Measurements from ENCODE around the gene KSR2.

The KSR2 gene

GRCh38 chr12:117427211-117427610 is 541.6 kb downstream of the KSR2 start:
- H3K4me1 ChIP-seq (ENCODE audit: low read length), result no peaks in the 10 kb centered on the region
- H3K27ac ChIP-seq (ENCODE audit: low read length), result no peak overlapping the region
- H3K36me3 ChIP-seq (replicated peaks; ENCODE audit: low read depth, low read length), result no peaks in the 10 kb centered on the region
- H3K4me3 ChIP-seq (ENCODE audit: low read length), result no peak overlapping the region
- TF ChIP-seq CTCF (IDR thresholded peaks at IDR 0.05; ENCODE audit: low read depth, low read length), result no peak
- no peak for TF ChIP-seq EZH2phosphoT487 (IDR thresholded peaks at IDR 0.05; ENCODE audit: low read depth)
- H4K20me1 ChIP-seq (ENCODE audit: insufficient read depth, low read length), result no peaks in the 10 kb centered on the region
- H3K9me3 ChIP-seq (ENCODE audit: insufficient read depth, low read length), result no peaks in the 10 kb centered on the region
- no peak overlapping the region for H2AFZ ChIP-seq (ENCODE audit: low read depth, low read length)
- H3K79me2 ChIP-seq (ENCODE audit: low read length), result no peaks in the 10 kb centered on the region
- no peak overlapping the region for H3K9ac ChIP-seq (ENCODE audit: low read length)
- H3K27me3 ChIP-seq (ENCODE audit: low read depth, low read length), result 0 out of 2 replicates have a peak, but pooled peaks cover 4% of the 10 kb centered on the region
- no peak overlapping the region for H3K4me2 ChIP-seq (ENCODE audit: low read length)

GRCh38 chr12:117421987-117422386 is 546.8 kb downstream of the KSR2 start:
- Histone ChIP-seq H3K27me3 (ENCODE audit: low read depth, low read length) (0 out of 2 replicates have a peak, but pooled peaks cover 6% of the 10 kb centered on the region), H4K20me1 (ENCODE audit: insufficient read depth, low read length) (no peaks in the 10 kb centered on the region), H3K4me1 (ENCODE audit: low read length) (no peaks in the 10 kb centered on the region), H3K79me2 (ENCODE audit: low read length) (no peaks in the 10 kb centered on the region), H3K27ac (ENCODE audit: low read length) (no peak overlapping the region), H2AFZ (ENCODE audit: low read depth, low read length) (no peak overlapping the region), H3K9me3 (ENCODE audit: insufficient read depth, low read length) (no peaks in the 10 kb centered on the region), H3K4me2 (ENCODE audit: low read length) (no peak overlapping the region), H3K36me3 (replicated peaks; ENCODE audit: low read depth, low read length) (no peaks in the 10 kb centered on the region), H3K4me3 (ENCODE audit: low read length) (no peak overlapping the region), H3K9ac (ENCODE audit: low read length) (no peak overlapping the region)
- TF ChIP-seq EZH2phosphoT487 (IDR thresholded peaks at IDR 0.05; ENCODE audit: low read depth), result no peak
- no peak for TF ChIP-seq CTCF (IDR thresholded peaks at IDR 0.05; ENCODE audit: low read depth, low read length)

- H3K27me3 ChIP-seq (ENCODE audit: low read depth, low read length), result 0 out of 2 replicates have a peak, but pooled peaks cover 6% of the 10 kb centered on the region
- H4K20me1 ChIP-seq (ENCODE audit: insufficient read depth, low read length), result no peaks in the 10 kb centered on the region
- no peaks in the 10 kb centered on the region for H3K4me1 ChIP-seq (ENCODE audit: low read length)
- H3K9ac ChIP-seq (ENCODE audit: low read length), result no peak overlapping the region
- H3K9me3 ChIP-seq (ENCODE audit: insufficient read depth, low read length), result no peaks in the 10 kb centered on the region
- H2AFZ ChIP-seq (ENCODE audit: low read depth, low read length), result no peak overlapping the region
- TF ChIP-seq EZH2phosphoT487 (IDR thresholded peaks at IDR 0.05; ENCODE audit: low read depth), result no peak
- TF ChIP-seq CTCF (IDR thresholded peaks at IDR 0.05; ENCODE audit: low read depth, low read length), result no peak
- no peak overlapping the region for H3K4me3 ChIP-seq (ENCODE audit: low read length)
- no peak overlapping the region for H3K27ac ChIP-seq (ENCODE audit: low read length)
- H3K36me3 ChIP-seq (replicated peaks; ENCODE audit: low read depth, low read length), result no peaks in the 10 kb centered on the region
- no peaks in the 10 kb centered on the region for H3K79me2 ChIP-seq (ENCODE audit: low read length)
- H3K4me2 ChIP-seq (ENCODE audit: low read length), result no peak overlapping the region
Measured at GRCh38 chr12:117421068-117421752, 547.6 kb downstream of the KSR2 start.

GRCh38 chr12:117417004-117417403 is 551.8 kb downstream of the KSR2 start:
- Histone ChIP-seq H3K4me2 (ENCODE audit: low read length) (no peak overlapping the region), H2AFZ (ENCODE audit: low read depth, low read length) (no peak overlapping the region), H3K27me3 (ENCODE audit: low read depth, low read length) (no peaks in the 10 kb centered on the region), H3K9me3 (ENCODE audit: insufficient read depth, low read length) (no peaks in the 10 kb centered on the region), H3K4me1 (ENCODE audit: low read length) (no peaks in the 10 kb centered on the region), H3K36me3 (replicated peaks; ENCODE audit: low read depth, low read length) (no peaks in the 10 kb centered on the region), H3K27ac (ENCODE audit: low read length) (no peak overlapping the region), H3K79me2 (ENCODE audit: low read length) (no peaks in the 10 kb centered on the region), H3K9ac (ENCODE audit: low read length) (no peak overlapping the region), H3K4me3 (ENCODE audit: low read length) (no peak overlapping the region), H4K20me1 (ENCODE audit: insufficient read depth, low read length) (no peaks in the 10 kb centered on the region)
- TF ChIP-seq EZH2phosphoT487 (IDR thresholded peaks at IDR 0.05; ENCODE audit: low read depth) (no peak), CTCF (IDR thresholded peaks at IDR 0.05; ENCODE audit: low read depth, low read length) (no peak)

Measured in OCI-LY3 (cell line).